B cell (primary cell): Measurements from ENCODE around the gene SNX22. TPM values are rescaled to one million over a fixed set of nuclear protein-coding genes. Genes with fewer than 3 reads are reported as not detected.

Experiments
- ATAC-seq: fragments of 200-7000 bp; cut with Tn5 transposase; one replicate; pipeline ENCODE4 v1.10.0; 2021; ENCODE audit warnings: low read depth, mild to moderate bottlenecking, moderate number of reproducible peaks, moderate library complexity
- CTCF ChIA-PET: fragments of 350-600 bp; sonication (Branson Sonifier 250); formaldehyde crosslinking; loops from one replicate; lab custom pipeline; 2021; ENCODE audit warnings: antibody characterized with exemption, inconsistent platforms; lab: Charles Lee
- POLR2A ChIA-PET: fragments of 350-600 bp; sonication (Branson Sonifier 250); formaldehyde crosslinking; loops from one replicate; lab custom pipeline; 2021; ENCODE audit warnings: antibody characterized with exemption; lab: Charles Lee
- DNase-seq: peaks from one replicate; pipeline ENCODE4 v3.0.0; 2013
- H2AFZ ChIP-seq: 2 replicates; pipeline ENCODE4 v1.6.1; 2012; ENCODE audit warnings: mild to moderate bottlenecking, low read depth, low read length; ENCODE audit not compliant: insufficient read depth, poor library complexity, severe bottlenecking
- H3K27ac ChIP-seq, 2 donors: 1 replicate in 1 of 2; 2 replicates in 1 of 2; pipeline ENCODE4 v1.5.1; 2012 to 2013; ENCODE audit warnings: low read length in 2 of 2, mild to moderate bottlenecking in 2 of 2, moderate library complexity in 1 of 2
- H3K27me3 ChIP-seq, 4 experiments: fragments of 200-600 bp in 1 of 4; sonication (generic) in 1 of 4; replicated peaks in 1 of 4; 1 replicate in 2 of 4; 2 replicates in 2 of 4; pipeline versions ENCODE4 v1.6.1 to v1.7.0; 2013 to 2016; ENCODE audit warnings: low read length in 3 of 4, mild to moderate bottlenecking in 2 of 4, mixed read lengths in 1 of 4, moderate library complexity in 1 of 4; ENCODE audit not compliant: insufficient read depth in 4 of 4, control insufficient read depth in 3 of 4; ENCODE audit errors: control extremely low read depth in 1 of 4
- H3K36me3 ChIP-seq, 2 experiments: replicated peaks in 1 of 2; 1 replicate in 1 of 2; 2 replicates in 1 of 2; pipeline versions ENCODE4 v1.6.1 to v1.7.1; 2013; ENCODE audit warnings: low read length in 1 of 2; ENCODE audit not compliant: insufficient read depth in 2 of 2, control insufficient read depth in 1 of 2; ENCODE audit errors: control extremely low read depth in 1 of 2, extremely low read depth in 1 of 2
- H3K4me1 ChIP-seq, 2 donors: fragments of 200-600 bp in 1 of 2; sonication (generic) in 1 of 2; 1 replicate in 1 of 2; 2 replicates in 1 of 2; pipeline versions ENCODE4 v1.5.1 to v1.6.1; 2013 to 2017; ENCODE audit warnings: low read length in 2 of 2; ENCODE audit not compliant: control insufficient read depth in 2 of 2, insufficient read depth in 2 of 2
- H3K4me2 ChIP-seq: replicated peaks from 2 replicates; pipeline ENCODE3; 2012; ENCODE audit warnings: mild to moderate bottlenecking, low read depth, low read length; ENCODE audit not compliant: poor library complexity, severe bottlenecking
- H3K4me3 ChIP-seq, 5 experiments: fragments of 200-600 bp in 1 of 5; sonication (generic) in 1 of 5; 1 replicate in 3 of 5; 2 replicates in 2 of 5; pipeline versions ENCODE4 v1.5.1 to v1.7.0; 2011 to 2016; ENCODE audit warnings: low read length in 4 of 5, mild to moderate bottlenecking in 4 of 5, low read depth in 2 of 5, control low read depth in 1 of 5, moderate library complexity in 1 of 5; ENCODE audit not compliant: insufficient read depth in 1 of 5; ENCODE audit errors: control extremely low read depth in 1 of 5, extremely low read depth in 1 of 5
- H3K79me2 ChIP-seq: fragments of 200-600 bp; sonication (generic); one replicate; pipeline ENCODE4 v1.6.0; 2016; ENCODE audit warnings: low read length; ENCODE audit not compliant: control insufficient read depth, insufficient read depth
- H3K9ac ChIP-seq: fragments of 200-600 bp; sonication (generic); 2 replicates; pipeline ENCODE4 v1.6.1; 2017; ENCODE audit warnings: mild to moderate bottlenecking, low read length, moderate library complexity
- H3K9me3 ChIP-seq, 3 donors: one replicate each; pipeline versions ENCODE4 v1.6.1 to v1.7.1; 2013; ENCODE audit warnings: low read length in 2 of 3; ENCODE audit not compliant: control insufficient read depth in 2 of 3, insufficient read depth in 1 of 3; ENCODE audit errors: control extremely low read depth in 1 of 3
- H4K20me1 ChIP-seq: 2 replicates; pipeline ENCODE4 v1.6.0; 2012; ENCODE audit warnings: mild to moderate bottlenecking, low read length; ENCODE audit not compliant: insufficient read depth, control insufficient read depth, poor library complexity, severe bottlenecking
- H3K27ac Mint-ChIP-seq: one replicate; pipeline ENCODE4 v1.8.0; 2021; ENCODE audit warnings: mixed read lengths
- H3K27me3 Mint-ChIP-seq: one replicate; pipeline ENCODE4 v1.8.0; 2021; ENCODE audit warnings: mixed read lengths
- H3K4me1 Mint-ChIP-seq: one replicate; pipeline ENCODE4 v1.8.0; 2021; ENCODE audit warnings: mixed read lengths
- H3K4me3 Mint-ChIP-seq: one replicate; pipeline ENCODE4 v1.8.0; 2021; ENCODE audit warnings: mixed read lengths
- H3K9me3 Mint-ChIP-seq: one replicate; pipeline ENCODE4 v1.8.0; 2022; ENCODE audit warnings: mixed read lengths; ENCODE audit not compliant: insufficient read depth
- EZH2 ChIP-seq: IDR thresholded peaks from 2 replicates; pipeline ENCODE4 v1.6.1; 2012; ENCODE audit warnings: borderline replicate concordance, low read depth, mild to moderate bottlenecking, moderate library complexity, low read length; ENCODE audit not compliant: insufficient read depth, poor library complexity, severe bottlenecking
- WGBS: methylation state at CpG from one replicate; pipeline ENCODE4 v1.1.5; 2013; ENCODE audit warnings: missing lambda C conversion rate; ENCODE audit not compliant: insufficient coverage; 5-methylcytosine and 5-hydroxymethylcytosine counted together
- intact Hi-C: fragments of 100-400 bp; cut with micrococcal nuclease; formaldehyde crosslinking; loops from one replicate; pipeline ENCODE4 v1.10.0; 2022
- polyA plus RNA-seq: library from polyadenylated mRNA; depleted of rRNA; stranded (reverse); fragments of >200 nt; gene quantifications from 2 replicates; pipeline ENCODE4 v1.2.3, GENCODE V29; 2012
- total RNA-seq, 2 donors: library from RNA; stranded (reverse); fragments of 120-200 nt in 1 of 2; gene quantifications; 1 replicate in 1 of 2; 2 replicates in 1 of 2; pipeline versions ENCODE4 v1.2.3 to v1.2.4, GENCODE V29; 2013 to 2022
- TF ChIP-seq, protein P1 (sequence below): fragments of 200-600 bp; IDR thresholded peaks from one replicate; pipeline ENCODE4 v1.8.0; 2022; ENCODE audit warnings: antibody characterized with exemption, mild to moderate bottlenecking

SNX22 gene
- total and polyA plus RNA-seq, 2 donors (not counting 1 experiment from before 2014, with no cell fraction given): 44.9 to 305 TPM

- Histone ChIP-seq H3K4me3 (peak overlapping the region in 1 of 5 experiments; percentile 37), H3K36me3 (peaks cover 8 to 53% of the 10 kb centered on the region in 2 experiments), H2AFZ (no peak overlapping the region), H4K20me1 (peaks cover 14% of the 10 kb centered on the region), H3K4me2 (peak overlapping the region; percentile 65), H3K4me1 (peaks cover 45 to 50% of the 10 kb centered on the region in 2 donors), H3K27me3 (no peaks in the 10 kb centered on the region), H3K9ac (no peak overlapping the region), H3K79me2 (peaks cover 91% of the 10 kb centered on the region), H3K9me3 (no peaks in the 10 kb centered on the region), H3K27ac (peak overlapping the region; percentile 83 to 92)
- H3K9me3 Mint-ChIP-seq: no peaks in the 10 kb centered on the region
- H3K27ac Mint-ChIP-seq: peak overlapping the region; percentile 89
- 97% methylated on average over 3 of the region's 4 CpGs for WGBS
- ChIA-PET CTCF (interaction anchor here (0.7 to 1.3 kb wide), 4 partner anchors 19 to 502 kb away, joined by 3 to 5 read pairs (median 3); partner anchors contain the start of gene CIAO2A), POLR2A (interaction anchor here (1.0 kb wide), 1 partner anchor 23 kb away, joined by 5 read pairs; no protein-coding TSS in a partner anchor)
- ATAC-seq: no peak
- no peak for DNase-seq
- H3K4me3 Mint-ChIP-seq: peak overlapping the region; percentile 74
- peaks cover 50% of the 10 kb centered on the region for H3K4me1 Mint-ChIP-seq
- intact Hi-C loops: no loop called here
- no peaks in the 10 kb centered on the region for H3K27me3 Mint-ChIP-seq
- TF ChIP-seq EZH2: no peak
- TF ChIP-seq, protein P1, sequence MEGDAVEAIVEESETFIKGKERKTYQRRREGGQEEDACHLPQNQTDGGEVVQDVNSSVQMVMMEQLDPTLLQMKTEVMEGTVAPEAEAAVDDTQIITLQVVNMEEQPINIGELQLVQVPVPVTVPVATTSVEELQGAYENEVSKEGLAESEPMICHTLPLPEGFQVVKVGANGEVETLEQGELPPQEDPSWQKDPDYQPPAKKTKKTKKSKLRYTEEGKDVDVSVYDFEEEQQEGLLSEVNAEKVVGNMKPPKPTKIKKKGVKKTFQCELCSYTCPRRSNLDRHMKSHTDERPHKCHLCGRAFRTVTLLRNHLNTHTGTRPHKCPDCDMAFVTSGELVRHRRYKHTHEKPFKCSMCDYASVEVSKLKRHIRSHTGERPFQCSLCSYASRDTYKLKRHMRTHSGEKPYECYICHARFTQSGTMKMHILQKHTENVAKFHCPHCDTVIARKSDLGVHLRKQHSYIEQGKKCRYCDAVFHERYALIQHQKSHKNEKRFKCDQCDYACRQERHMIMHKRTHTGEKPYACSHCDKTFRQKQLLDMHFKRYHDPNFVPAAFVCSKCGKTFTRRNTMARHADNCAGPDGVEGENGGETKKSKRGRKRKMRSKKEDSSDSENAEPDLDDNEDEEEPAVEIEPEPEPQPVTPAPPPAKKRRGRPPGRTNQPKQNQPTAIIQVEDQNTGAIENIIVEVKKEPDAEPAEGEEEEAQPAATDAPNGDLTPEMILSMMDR: no peak
Measured at GRCh38 chr15:64112073-64112772, 39.3 kb upstream of the SNX22 start.

DNA sequence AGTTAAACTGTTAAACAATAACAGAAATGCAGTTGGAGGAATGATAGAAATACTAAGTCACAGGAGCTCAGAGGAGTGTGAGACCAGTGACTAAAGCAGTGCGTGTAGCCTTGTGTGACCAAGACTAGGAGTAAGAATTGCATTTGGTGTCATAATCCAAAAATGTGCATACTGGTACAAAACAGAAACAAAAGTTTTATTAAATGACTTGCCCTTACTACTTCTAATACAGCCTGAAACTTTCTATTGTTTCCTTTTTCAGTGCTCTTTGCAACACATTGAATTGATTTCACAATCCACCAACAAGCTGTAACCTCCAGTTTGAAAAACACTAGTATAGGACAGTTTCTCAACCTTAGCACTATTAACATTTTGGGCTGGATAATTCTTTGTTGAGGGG lies 38.6 kb upstream of the SNX22 start:
- Histone ChIP-seq H3K9me3 (no peaks in the 10 kb centered on the region), H3K4me1 (peaks cover 40 to 46% of the 10 kb centered on the region in 2 donors), H3K4me3 (no peak overlapping the region), H4K20me1 (peaks cover 14% of the 10 kb centered on the region), H3K4me2 (no peak overlapping the region), H3K79me2 (peaks cover 91% of the 10 kb centered on the region), H3K36me3 (peaks cover 8 to 56% of the 10 kb centered on the region in 2 experiments), H2AFZ (no peak overlapping the region), H3K9ac (no peak overlapping the region), H3K27ac (peak overlapping the region; percentile 83 to 92), H3K27me3 (no peaks in the 10 kb centered on the region)
- no peaks in the 10 kb centered on the region for H3K27me3 Mint-ChIP-seq
- ATAC-seq (no peak), DNase-seq (no peak)
- WGBS: no CpG with 5 or more reads among the region's 1 CpG
- CTCF ChIA-PET: interaction anchor here (0.6 to 1.3 kb wide), 3 partner anchors 19 to 345 kb away, joined by 3 read pairs; partner anchors contain the start of gene CIAO2A
- intact Hi-C loops: no loop called here
- POLR2A ChIA-PET: no interaction called here
- H3K4me1 Mint-ChIP-seq: peaks cover 47% of the 10 kb centered on the region
- H3K27ac Mint-ChIP-seq: peak overlapping the region; percentile 67
- no peaks in the 10 kb centered on the region for H3K9me3 Mint-ChIP-seq
- no peak overlapping the region for H3K4me3 Mint-ChIP-seq
- TF ChIP-seq, protein P1: no peak
- no peak for TF ChIP-seq EZH2
